Stimulated activated CD4-positive, alpha-beta T cell treated with anti-CD3 and anti-CD28 coated beads, Interleukin-12 subunit alpha, Interleukin-12 subunit beta, amount 100 ng/mL, for 24 hours (primary cell): Measurements from ENCODE around the gene TENT5C.

ENCODE experiments used
- DNase-seq, 2 experiments: peaks; one replicate each; pipeline ENCODE4 v3.0.0-alpha.2; 2020; ENCODE audit warnings: low read depth in 2 of 2

TENT5C gene

DNA sequence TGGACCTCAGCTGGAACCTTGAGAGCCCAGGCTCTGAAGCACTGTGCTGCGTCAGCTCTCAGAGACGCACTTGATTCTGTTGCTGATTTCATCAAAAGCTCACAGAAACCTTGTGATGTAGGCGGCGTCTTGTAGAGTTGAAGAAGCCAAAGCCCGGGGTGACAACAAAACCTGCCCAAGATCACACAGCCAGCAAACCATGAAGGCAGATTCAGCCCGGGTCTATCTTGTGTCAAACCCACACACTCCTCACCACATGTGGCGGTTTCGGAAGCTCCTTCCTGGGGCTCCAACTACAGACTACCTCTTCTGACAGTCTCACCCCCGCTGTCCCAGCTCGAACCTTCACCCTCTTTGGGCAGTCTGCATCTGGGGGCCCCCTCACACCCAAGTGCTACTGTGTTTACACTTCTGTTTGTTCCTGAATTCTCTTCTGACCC lies 50.4 kb downstream of the TENT5C start:
- peak; percentile 56 to 65 for DNase-seq

DNA sequence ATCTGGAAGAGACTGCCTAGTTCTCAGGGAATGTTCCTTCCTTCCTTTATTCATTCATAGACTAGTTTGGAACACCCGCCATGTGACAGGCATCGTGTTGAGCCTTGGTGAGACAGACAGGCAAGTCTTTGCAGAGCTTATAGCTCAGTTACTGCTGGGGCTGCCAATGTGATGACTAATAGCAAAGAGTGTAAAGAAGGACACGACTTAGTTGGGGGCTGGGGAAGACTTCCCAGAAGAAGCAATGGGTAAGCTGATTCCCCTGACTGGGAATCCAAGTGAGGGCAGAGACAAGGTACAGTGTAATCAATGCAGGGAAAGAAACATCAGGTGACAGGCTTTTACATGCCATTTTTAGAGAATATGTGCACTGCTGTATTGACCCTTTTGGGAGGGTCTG lies 51.2 kb downstream of the TENT5C start:
- no peak for DNase-seq

- DNase-seq = no peak
Observed at GRCh38 chr1:117657949-117658660, 52.3 kb downstream of the TENT5C start.

GRCh38 chr1:117658676-117659075 lies 52.8 kb downstream of the TENT5C start:
- DNase-seq = peak in 1 of 2 experiments; percentile 15

- no peak for DNase-seq
Observed at GRCh38 chr1:117659550-117660270, 53.9 kb downstream of the TENT5C start.

- no peak for DNase-seq
Observed at GRCh38 chr1:117660271-117660965, 54.6 kb downstream of the TENT5C start.

GRCh38 chr1:117661027-117661426 lies 55.2 kb downstream of the TENT5C start:
- no peak for DNase-seq

DNA sequence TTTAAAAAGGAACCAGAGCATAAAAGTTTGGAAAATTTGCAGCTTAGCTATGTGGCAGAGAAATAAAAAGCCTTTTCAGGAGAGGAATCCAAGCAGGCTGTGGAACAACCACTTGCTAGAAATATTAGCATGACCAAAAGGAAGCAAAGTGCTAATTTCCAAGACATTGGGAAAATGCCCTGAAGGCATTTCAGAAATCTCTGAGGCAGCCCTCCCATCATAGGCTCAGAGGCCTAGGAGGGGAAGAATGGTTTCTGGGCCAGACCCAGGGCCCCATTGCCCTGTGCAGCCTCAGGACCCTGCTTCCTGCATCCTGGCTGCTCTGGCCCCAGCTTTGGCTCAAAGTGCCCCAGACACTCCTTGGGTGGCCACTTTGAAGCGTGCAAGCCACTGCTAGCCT lies 56.8 kb downstream of the TENT5C start:
- DNase-seq = no peak

DNA sequence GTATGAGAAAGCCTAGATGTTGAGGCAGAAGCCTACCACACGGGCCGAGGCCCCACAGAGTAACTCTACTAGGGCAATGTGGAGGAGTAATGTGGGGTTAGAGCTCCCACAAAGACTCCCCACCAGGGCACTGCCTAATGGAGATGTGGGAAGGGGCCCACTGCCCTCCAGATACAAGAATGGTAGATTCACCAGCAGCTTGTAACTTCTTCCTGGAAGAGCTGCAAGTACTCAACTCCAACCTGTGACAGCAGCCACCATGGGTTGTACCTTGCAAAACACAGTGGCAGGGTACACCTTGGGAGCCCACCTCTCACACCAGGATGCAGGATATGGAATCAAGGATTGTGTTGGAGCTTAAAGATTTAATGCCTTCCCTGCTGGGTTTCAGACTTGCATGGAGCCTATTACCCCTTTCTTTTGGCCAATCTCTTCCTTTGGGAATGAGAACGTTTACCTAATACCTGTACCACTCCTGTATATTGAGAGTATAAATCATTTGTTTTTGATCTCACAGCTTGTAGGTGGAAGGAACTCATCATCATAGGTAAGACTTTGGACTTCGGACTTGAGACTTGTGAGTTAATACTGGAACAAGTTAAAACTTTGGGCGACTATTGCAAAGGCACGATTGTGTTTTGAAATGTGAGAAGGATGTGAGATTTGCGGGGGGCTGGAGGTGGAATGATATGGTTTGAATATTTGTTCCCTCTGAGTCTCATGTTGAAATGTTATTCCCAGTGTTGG lies 57.5 kb downstream of the TENT5C start:
- no peak for DNase-seq

- DNase-seq = peak in 1 of 2 experiments; percentile 28
Observed at GRCh38 chr1:117664314-117664713, 58.5 kb downstream of the TENT5C start.

- DNase-seq = no peak
Observed at GRCh38 chr1:117665556-117666270, 59.9 kb downstream of the TENT5C start.

- DNase-seq = no peak
Observed at GRCh38 chr1:117669572-117669971, 63.7 kb downstream of the TENT5C start.

DNA sequence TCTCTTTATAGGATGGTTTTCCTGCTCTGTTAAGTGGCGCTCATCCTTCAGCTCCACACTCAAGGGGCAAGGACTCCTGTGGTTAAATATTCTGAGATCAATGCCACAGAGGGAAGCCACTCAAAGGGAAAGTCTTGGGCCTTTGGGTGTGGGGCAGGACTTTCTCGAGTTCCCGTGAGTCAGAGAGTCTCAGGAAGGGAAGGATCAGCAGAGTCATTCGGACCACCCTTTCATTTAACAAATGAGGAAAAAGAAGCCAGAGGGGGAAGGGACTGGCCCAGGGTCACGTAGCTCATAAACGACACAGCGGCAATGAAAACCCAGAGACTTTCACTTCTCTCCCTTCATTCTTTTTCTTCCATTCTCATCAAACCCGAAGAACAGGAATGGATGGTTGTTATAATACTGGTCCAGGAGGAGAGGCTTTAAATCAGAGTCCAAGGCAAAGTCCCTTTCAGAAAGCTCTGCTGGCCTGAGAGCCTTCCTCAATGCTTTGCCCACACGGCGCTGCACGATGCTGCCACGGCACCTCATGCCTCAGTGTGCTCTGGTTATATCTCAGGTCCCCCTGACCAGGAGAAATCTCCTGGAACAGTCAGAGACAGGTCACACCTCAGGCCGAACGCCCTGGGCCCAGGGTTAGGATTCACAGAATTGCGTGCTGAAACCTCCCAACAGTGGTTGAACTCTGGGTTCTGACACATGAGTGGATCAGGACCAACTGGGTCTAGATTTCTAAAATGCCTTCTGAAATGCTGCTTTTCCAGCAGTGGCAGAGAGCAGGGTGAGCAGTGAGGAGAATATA lies 65.3 kb downstream of the TENT5C start:
- DNase-seq = no peak

DNA sequence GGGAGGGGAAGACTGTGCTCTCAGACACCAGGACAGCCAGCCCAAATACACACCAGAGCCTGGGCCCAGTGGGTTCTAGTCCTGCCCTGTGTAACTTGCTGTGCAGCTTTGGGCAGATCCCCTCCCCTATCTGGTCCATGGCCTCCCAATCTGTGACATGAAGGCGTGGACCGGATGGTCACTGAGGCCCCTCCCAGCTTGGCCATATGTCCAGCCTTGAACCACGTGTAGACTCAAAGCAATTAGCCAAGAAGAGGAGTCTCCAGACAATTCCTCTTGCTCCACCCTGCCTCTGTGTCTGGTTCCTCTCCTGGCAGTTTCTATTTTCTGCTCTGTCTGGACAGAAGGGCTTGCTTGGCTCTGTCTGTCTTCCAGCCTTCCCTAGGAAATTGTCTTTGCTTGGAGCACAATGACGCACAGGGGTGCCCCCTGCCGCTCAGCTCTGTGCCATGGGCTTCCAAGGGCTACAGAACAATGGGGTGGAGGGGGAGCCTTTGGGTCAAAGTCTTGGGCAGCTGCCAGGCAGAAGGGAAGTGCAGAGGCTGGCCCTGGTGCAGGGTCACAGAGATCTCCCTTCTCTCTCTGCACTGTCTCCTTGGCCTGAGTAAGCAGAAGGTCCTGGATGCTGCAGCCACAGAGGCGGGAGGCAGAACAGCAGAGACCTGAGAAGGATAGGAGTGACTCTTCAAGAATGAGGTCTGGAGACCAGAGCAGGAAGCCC lies 66.1 kb downstream of the TENT5C start:
- no peak for DNase-seq

- DNase-seq = no peak
Observed at GRCh38 chr1:117672756-117673155, 66.9 kb downstream of the TENT5C start.

DNA sequence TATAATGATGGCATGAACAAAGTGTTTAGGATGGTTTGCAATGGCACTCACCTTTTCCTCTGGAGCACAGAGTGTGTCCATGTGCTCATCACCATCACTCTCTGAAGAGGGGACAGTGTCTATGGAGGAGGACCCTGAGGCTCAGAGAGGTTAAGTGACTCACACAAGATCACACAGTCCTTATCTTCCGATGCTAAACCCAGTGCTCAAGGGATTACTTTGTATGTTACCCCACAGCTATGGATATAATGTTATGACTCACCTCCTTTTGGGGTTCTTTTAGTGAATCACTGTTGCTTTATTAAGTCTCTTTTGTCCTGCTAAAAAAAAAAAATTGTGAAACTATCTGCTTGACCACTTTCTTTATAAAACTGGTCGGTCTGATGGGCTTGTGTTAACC lies 67.6 kb downstream of the TENT5C start:
- DNase-seq = no peak

- no peak for DNase-seq
Observed at GRCh38 chr1:117674521-117675400, 68.9 kb downstream of the TENT5C start.

DNA sequence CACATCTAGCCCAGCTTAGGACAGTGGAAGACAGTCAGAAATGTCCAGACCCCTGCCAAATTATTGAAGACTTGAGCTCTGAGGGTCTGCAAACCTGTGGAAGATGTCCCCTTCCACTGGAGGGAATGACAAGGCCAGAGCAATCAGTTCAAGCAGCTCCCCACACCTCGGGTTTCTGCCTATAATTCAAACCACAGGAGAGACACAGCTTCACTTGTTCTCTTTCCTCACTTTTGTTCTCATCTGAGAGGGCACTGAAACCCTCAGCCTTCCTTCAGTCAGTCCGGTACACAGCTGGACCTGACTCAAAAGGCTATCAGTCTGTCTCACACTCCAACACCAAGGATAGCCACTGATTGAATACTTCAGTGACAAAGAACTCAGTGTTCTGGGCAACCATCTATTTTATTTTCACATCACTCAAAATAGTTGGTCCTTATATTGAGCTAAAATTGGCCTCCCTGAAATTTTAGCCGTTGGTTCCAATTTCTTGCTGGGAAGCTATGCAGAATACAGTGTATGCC lies 70.1 kb downstream of the TENT5C start:
- no peak for DNase-seq
